Measurements from ENCODE around the gene MCL1. TPM values are rescaled to one million over a fixed set of nuclear protein-coding genes. Genes with fewer than 3 reads are reported as not detected.
A peak's percentile ranks its signal among the peaks of the same experiment; 100 is the strongest.

The MCL1 gene
- total and polyA plus RNA-seq, 9 donors, result 74.2 to 280 (median 145) TPM

DNA sequence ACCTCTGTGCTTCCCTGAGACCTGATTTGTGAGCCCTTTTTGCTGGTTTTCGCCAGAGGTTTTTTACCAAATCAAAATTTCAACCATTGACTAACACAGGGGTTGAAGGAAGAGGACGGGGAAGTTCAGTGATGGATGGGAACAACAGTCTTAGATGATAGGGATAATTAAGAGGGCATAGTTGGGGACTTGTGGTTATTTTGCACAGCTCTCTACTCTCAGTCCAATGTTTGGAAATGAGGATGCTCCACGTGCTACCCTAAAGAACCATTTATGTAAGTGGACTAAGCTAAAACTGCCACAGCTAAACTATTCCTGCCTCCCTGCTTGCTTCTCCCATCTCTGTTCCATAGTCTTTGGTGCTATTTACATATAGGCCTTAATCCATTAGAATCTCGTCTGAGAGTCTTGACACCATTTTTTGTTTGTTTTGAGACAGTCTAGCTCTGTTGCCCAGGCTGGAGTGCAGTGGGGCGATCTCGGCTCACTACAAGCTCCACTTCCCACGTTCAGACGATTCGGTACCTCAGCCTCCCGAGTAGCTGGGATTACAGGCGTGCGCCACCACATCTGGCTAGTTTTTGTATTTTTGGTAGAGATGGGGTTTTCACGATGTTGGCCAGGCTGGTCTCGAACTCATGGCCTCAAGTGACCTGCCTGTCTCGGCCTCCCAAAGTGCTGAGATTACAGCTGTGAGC, 684 bp upstream of the MCL1 start:
- 64 to 70% (median 70%) methylated on average over 15 of the region's 15 CpGs for WGBS, 3 donors
- Histone ChIP-seq H3K4me3 (peak overlapping the region; percentile 47), H3K9me3 (no peaks in the 10 kb centered on the region), H3K27me3 (no peaks in the 10 kb centered on the region), H3K4me1 (ENCODE audit: insufficient read depth) (peaks cover 4% of the 10 kb centered on the region), H3K27ac (peak overlapping the region; percentile 75 to 97), H3K36me3 (no peaks in the 10 kb centered on the region)
- peak in 3 of 5 donors; percentile 30 to 46 (median 37) for DNase-seq
- intact Hi-C loops (cut with DNase I), result loop anchor here in 2 of 4 donors (1.0 to 2.0 kb wide), 2 partner anchors 17 to 49 kb away; partner anchors contain the start of gene ENSA (in 1 of the 2)
- TF ChIP-seq POLR2A (IDR thresholded peaks at IDR 0.05), result no peak
- TF ChIP-seq, protein P1, sequence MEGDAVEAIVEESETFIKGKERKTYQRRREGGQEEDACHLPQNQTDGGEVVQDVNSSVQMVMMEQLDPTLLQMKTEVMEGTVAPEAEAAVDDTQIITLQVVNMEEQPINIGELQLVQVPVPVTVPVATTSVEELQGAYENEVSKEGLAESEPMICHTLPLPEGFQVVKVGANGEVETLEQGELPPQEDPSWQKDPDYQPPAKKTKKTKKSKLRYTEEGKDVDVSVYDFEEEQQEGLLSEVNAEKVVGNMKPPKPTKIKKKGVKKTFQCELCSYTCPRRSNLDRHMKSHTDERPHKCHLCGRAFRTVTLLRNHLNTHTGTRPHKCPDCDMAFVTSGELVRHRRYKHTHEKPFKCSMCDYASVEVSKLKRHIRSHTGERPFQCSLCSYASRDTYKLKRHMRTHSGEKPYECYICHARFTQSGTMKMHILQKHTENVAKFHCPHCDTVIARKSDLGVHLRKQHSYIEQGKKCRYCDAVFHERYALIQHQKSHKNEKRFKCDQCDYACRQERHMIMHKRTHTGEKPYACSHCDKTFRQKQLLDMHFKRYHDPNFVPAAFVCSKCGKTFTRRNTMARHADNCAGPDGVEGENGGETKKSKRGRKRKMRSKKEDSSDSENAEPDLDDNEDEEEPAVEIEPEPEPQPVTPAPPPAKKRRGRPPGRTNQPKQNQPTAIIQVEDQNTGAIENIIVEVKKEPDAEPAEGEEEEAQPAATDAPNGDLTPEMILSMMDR (IDR thresholded peaks at IDR 0.05), result no peak
- no peak for TF ChIP-seq EP300 (IDR thresholded peaks at IDR 0.05)

DNA sequence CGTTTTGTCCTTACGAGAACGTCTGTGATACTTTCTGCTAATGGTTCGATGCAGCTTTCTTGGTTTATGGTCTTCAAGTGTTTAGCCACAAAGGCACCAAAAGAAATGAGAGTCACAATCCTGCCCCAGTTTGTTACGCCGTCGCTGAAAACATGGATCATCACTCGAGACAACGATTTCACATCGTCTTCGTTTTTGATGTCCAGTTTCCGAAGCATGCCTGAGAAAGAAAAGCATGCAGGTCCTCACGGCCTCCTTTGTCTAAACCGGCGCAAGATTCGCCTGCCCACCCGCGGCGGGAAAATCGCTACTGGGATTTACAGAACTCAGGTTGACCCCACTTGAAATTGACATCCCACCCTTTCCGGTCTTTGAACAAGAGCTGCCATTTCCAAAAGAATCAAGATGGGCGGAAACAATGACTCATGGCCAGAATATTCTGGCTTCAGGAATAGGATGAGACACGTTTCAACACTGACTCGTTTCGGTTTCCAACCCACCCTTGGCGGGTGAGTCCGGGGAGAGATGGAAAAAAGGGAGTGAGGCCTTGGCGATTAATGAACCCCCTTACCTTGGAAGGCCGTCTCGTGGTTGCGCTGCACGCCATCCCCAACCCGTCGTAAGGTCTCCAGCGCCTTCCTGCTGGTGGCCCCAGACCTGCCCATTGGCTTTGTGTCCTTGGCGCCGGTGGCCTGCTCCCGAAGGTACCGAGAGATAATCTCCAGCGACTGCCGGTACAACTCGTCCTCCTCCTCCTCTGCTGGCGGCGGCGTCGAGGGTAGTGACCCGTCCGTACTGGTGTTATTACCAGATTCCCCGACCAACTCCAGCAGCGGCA, 919 bp downstream of the MCL1 start:
- WGBS, 3 donors, result 0% methylated on average over 50 of the region's 50 CpGs
- no peaks in the 10 kb centered on the region for H3K27me3 ChIP-seq
- peaks cover 9% of the 10 kb centered on the region for H3K4me1 ChIP-seq (ENCODE audit: insufficient read depth)
- no peak for TF ChIP-seq EP300 (IDR thresholded peaks at IDR 0.05)
- no peak for TF ChIP-seq POLR2A (IDR thresholded peaks at IDR 0.05)
- TF ChIP-seq, protein P1 (IDR thresholded peaks at IDR 0.05), result no peak
- H3K4me3 ChIP-seq, result peak overlapping the region; percentile 93
- H3K27ac ChIP-seq, result peak overlapping the region; percentile 96 to 97
- no peaks in the 10 kb centered on the region for H3K9me3 ChIP-seq
- intact Hi-C loops (cut with DNase I), result loop anchor here in 2 of 4 donors (1.0 to 2.0 kb wide), 2 partner anchors 16 to 51 kb away; partner anchors contain the start of gene ENSA (in 1 of the 2)
- no peaks in the 10 kb centered on the region for H3K36me3 ChIP-seq
- DNase-seq, result peak in 4 of 5 donors; percentile 49 to 68 (median 64)

DNA sequence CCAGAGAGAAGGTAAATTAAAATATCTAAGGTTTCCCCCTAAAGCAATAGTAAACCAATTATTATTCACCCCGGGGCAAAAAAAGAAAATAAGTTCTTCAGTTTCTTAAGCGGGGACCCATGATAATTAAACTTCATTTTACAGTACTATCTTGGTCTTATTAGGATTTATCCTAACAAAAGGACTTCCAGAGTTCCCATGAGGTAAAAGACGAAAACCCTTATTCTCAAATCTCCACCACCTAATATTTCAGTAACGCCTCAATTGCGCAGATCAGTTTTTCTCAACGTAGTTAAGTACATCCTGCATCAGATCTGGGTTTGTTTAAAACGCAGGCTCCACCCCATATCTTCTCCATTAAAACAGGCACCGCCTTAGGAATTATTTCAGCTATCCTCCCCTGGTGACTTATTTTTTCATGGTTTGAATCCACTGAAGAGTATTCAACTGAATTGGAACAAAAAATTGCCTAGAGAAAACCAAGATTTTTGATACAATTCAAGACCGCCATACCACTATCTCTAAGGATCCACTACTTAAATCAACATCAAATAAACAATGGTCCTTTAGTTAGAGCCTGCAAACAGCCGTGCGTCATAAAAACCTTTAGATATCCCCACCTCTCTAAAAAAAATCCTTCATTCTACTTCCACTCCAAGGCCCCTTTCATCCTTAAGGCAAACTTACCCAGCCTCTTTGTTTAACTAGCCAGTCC, 1.7 kb downstream of the MCL1 start:
- TF ChIP-seq POLR2A (IDR thresholded peaks at IDR 0.05) (no peak), EP300 (IDR thresholded peaks at IDR 0.05) (no peak)
- TF ChIP-seq, protein P1 (IDR thresholded peaks at IDR 0.05), result no peak
- Histone ChIP-seq H3K27ac (peak overlapping the region; percentile 96 to 97), H3K4me1 (ENCODE audit: insufficient read depth) (peaks cover 11% of the 10 kb centered on the region), H3K27me3 (no peaks in the 10 kb centered on the region), H3K4me3 (peak overlapping the region; percentile 93), H3K9me3 (no peaks in the 10 kb centered on the region), H3K36me3 (no peaks in the 10 kb centered on the region)
- DNase-seq, result peak in 2 of 5 donors; percentile 2 to 12
- intact Hi-C loops (cut with DNase I), result loop anchor here in 1 of 4 donors (2.0 kb wide), 1 partner anchor 15 kb away; no protein-coding TSS in a partner anchor
- 0 to 1% (median 1%) methylated on average over 11 of the region's 11 CpGs for WGBS, 3 donors

All from ovary (tissue), 9 donors.